OCI-LY7 (cell line): Measurements from ENCODE around the gene SMPD3.

ENCODE experiments used
- CTCF ChIP-seq: fragments of 200-600 bp; sonication (generic); conservative IDR thresholded peaks from 2 replicates; pipeline ENCODE4 v1.5.1; 2014; ENCODE audit warnings: mild to moderate bottlenecking, antibody characterized with exemption, low read length, moderate library complexity, mixed read lengths
- EZH2phosphoT487 ChIP-seq: fragments of 200-600 bp; sonication (generic); IDR thresholded peaks from 2 replicates; pipeline ENCODE4 v1.6.1; 2018; ENCODE audit warnings: low read depth, borderline replicate concordance, mild to moderate bottlenecking, mixed run types, antibody characterized with exemption, low read length, moderate library complexity, mixed read lengths

DNA sequence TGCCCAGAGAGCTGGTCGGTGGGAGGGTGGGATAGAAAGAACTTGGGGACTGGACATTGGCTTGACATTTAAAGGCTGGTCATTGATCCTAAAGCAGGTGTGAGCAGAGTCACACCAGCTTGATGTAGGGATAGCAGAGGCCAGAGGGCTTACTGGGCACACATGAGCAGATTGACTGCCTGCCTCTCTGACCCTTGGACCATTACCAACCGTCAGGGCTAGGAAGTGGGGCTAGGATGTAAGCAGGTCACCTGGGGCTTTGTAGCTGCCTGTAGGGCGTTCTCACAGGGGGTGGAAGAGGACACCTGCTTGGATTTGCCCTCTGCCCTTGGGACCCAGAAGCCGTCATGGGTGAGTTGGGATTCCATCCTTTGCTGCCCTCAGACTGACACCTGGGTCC is 11.1 kb upstream of the SMPD3 start:
- no peak for TF ChIP-seq CTCF
- no peak for TF ChIP-seq EZH2phosphoT487
